ENCODE measurements around the gene TPMT.

The TPMT gene

DNA sequence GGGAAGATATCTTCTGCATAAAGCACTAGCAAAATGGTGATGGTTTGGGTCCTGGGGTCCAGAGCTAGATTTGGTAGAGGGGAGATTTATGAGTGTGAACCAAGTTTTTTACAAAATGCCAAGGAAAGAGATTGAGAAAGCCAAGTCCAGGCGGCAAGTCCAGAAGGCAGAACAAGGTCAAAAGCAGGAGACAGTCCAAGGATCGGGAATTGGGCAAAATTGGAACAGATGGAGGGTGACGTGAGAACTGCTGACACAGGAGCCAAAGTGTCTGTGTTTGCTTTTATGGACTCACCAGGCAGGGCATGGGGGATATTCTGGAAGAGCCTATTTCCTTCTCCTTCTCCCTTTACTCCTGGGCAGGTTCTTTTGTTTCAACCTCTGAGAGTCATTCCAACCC, 36.5 kb downstream of the TPMT start:
- in situ Hi-C loops (cut with MboI; ENCODE audit: low sequenced_read_pairs), result no loop called here

DNA sequence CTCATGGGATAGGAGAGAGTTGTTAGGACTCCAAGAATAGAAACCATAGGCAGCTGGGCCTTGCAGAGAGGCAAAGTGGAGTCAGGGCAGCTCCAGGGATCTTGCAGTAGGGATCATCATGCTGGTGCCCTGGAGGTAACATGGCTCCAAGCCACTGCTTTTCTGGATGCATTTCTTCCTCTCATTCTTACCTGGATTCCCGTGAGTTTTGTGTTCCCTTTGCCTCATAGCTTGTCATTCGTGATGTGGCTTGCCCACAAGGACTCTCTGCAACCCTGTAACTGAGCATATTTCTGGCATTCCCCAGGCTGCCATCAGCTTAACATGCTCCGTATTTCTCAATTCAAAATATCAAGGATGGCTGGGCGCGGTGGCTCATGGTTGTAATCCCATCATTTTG, 37.7 kb downstream of the TPMT start:
- in situ Hi-C loops (cut with MboI; ENCODE audit: low sequenced_read_pairs), result no loop called here

DNA sequence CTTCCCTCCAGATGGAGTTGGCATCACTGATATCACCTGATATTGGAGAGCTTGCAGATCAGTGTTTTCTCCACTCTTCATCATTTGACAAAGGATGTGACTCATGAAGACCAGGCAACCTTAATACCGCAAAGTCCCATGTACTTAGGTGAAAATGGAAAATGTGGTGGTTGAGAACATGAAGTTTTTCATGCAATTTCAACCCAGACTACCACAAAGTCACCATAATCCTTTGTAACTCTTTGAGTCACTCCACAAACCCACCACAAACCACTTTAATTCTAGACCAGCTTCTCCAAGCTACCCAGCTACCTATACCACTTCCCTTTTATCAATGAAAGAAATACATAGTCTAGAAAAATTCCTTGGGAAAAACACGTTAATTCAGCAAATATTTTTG, 39.5 kb downstream of the TPMT start:
- in situ Hi-C loops (cut with MboI; ENCODE audit: low sequenced_read_pairs), result no loop called here

DNA sequence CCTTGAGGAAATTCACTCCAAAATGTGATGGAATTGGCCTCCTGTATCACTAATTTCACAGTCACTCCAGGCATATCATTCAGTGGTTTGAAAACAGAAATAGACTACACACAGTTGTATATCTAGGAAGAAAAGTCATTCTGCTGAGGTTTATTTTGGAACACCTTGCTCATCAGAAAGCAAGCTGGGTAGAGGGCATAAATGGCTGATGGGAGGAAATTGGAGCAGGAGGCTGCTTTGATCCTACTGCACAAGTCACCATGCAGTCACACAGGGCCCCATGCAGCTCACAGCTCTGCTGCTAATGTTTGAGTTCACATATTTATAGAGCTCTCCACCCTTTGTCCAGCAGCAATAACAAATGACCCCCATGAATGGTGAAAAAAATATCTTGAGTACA, 44.7 kb downstream of the TPMT start:
- in situ Hi-C loops (cut with MboI; ENCODE audit: low sequenced_read_pairs), result no loop called here

DNA sequence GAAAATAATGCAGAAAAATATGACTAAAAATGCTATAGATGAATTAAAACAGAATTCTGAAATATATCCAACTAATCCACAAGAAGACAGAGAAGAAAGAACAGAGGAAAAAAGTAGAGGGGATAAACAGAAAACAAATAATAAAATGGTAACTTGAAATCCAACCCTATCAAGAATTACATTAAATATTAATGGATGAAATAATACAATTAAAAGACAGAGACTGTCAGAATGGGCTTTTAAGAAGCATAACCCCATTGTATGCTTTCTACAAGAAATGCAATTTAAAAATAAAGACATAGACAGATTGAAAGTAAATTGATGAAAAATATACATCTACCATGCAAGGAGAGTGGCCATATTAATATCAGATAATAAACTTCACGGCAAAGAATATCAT, 47.8 kb downstream of the TPMT start:
- in situ Hi-C loops (cut with MboI; ENCODE audit: low sequenced_read_pairs), result no loop called here

DNA sequence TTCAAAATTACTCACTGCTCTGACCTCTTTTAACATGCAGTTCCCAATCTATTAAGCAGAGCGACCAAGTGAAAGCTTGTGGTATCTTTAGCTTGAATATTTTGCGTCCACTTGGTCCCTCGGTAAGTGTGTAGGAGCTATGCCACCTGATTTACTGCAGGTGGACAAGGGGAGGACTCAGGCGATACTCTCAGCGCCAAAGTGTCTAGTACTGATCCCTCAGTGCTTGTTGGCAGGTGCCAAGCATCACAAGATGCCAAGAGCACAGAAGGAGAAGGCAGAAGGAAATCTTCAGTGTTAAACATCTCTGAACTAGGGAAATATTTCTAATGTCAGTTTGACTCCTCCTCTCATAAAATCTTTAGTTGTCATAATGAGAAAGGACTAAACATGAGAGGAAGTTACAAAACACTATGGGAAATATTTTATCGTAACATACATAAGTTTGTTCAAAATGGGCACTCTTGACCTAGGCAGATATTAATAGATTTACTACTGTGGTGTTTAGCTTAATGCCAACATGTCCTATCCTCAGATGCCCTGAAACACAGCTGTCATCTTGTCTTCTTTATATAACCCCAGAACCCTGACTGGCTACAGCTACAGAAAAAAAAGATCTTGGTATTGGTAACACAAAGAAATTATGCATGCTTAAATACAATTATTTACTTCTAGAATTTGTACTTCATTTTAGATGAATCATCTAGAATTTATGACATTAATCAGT, 51.9 kb downstream of the TPMT start:
- in situ Hi-C loops (cut with MboI; ENCODE audit: low sequenced_read_pairs), result no loop called here

DNA sequence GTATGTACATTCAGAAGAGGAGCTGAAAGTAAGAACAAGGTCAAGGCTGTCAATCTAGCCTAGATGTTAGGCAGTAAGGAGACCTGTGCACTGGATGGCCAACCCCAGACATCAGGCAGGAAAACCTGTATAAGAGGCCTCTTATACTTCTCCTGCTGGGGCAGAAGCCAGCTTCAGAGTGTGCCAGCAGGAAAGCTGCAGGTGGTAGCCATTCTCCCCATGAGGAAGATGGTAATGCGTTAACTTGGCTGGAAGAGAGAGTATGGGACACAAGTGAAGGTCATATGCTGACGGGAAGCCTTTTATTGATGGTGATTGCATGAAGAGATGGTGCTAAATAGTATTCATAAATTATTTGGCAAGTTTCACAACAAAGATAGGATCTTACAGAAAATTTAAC, 53.0 kb downstream of the TPMT start:
- in situ Hi-C loops (cut with MboI; ENCODE audit: low sequenced_read_pairs), result no loop called here

DNA sequence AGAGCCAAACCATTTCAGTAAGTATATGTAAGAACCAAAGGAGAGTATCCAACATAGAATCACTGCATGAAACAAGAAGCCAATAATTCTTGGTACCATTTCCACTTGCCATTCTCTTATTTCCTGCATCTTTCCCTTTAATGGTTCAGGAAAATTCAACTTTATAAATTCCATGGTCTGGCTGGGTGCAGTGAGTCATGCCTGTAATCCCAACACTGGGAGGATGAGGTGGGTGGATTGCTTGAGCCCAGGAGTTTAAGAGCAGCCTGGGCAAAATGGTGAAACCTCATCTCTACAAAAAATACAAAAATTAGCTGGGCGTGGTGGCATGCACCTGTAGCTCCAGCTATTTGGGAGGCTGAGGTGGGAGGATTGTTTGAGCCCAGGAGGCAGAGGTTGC, 53.6 kb downstream of the TPMT start:
- in situ Hi-C loops (cut with MboI; ENCODE audit: low sequenced_read_pairs), result no loop called here

DNA sequence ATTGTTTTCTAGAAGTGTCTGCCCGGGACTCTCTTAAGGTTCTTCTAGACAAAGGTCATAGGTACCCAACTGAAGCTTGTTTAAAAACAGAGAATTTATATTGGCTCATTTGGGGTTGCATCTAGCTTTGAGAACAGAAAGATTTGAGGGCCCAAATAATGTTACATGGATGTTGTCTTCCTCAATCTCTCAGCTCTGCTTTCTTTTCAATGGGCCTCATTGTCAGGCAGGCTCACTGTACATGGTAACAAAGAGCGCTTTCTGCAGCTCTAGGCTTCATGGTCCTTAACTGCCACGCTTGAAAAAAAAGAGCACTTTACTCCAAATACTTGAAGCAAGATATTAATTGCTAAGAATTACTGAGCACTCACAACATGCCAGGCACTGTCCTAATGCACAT, 54.6 kb downstream of the TPMT start:
- in situ Hi-C loops (cut with MboI; ENCODE audit: low sequenced_read_pairs), result no loop called here

DNA sequence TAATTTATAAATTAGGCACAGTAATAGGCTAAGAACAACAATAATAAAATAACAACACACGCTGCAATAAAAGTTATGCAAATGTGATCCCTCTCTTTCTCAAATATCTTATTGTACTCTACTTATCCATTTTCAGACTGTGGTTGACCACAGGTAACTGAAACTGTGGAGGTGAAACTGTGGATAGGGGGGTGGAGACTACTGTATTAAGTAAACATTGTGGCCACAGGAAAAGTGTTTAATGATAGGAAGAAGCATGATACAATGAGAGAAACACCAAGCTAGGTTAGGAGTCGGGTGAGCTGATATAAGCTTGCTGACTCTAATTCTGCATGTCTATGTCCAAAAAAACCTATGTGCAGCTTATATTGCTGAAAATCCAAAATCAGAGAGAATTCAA, 55.4 kb downstream of the TPMT start:
- in situ Hi-C loops (cut with MboI; ENCODE audit: low sequenced_read_pairs), result no loop called here

DNA sequence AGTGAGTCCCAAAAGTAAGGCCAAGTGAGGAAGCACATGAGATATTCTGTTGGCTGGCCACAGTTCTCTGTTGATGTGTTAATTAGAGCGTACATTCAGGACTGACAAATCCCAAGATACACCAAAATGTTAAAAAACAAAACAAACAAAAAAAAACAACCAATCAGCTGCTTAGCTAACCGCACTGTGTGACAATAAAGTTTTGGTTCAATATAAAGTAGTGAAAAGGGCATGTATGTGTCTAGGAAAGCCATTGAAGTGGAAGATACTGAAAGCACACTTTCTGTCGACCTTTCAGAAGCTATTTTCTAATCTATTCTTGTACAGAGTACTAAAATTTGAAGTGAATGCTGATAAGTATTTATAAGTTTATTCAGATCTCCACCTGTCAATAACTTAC, 58.5 kb downstream of the TPMT start:
- in situ Hi-C loops (cut with MboI; ENCODE audit: low sequenced_read_pairs), result no loop called here

DNA sequence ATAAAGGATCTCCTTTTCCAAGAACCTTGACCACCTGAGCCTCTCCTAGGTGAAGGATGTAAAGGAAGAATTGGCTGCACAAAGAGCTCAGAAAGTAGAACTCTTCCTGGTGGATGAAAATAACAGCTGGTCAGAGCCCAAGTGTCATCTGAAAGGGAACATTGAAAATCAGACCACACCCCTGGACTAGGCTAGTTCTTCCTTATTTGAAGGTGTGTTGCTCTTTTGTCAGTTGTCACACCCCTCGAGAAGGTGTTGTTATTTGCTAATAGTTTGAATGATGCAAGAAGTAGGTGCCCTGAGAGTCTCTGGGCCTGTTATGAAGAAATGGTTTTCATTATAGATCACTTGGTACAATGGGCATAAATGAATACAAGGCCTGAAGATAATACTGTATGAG, 63.5 kb downstream of the TPMT start:
- in situ Hi-C loops (cut with MboI; ENCODE audit: low sequenced_read_pairs), result no loop called here

DNA sequence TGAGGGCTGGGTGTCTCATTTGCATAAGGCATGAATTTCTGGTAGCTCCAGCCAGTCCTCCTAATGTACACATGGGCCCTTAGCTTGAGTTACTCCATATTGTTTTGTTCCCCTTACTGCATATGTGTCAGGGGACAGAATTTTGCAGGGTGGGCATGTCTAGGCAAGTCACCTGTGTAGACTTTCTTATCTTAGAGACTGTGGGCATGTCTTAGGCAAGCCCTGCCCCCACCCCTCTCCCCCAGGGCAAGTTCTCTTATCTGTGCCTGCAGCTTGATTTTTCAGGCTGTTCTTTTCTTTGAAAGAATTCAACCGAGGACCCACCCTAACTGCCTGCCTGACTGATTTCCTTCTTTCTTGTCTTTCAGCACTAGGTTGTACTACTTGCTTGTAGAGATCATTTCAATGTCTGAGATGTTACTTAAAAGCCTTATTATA, 64.5 kb downstream of the TPMT start:
- in situ Hi-C loops (cut with MboI; ENCODE audit: low sequenced_read_pairs), result no loop called here

DNA sequence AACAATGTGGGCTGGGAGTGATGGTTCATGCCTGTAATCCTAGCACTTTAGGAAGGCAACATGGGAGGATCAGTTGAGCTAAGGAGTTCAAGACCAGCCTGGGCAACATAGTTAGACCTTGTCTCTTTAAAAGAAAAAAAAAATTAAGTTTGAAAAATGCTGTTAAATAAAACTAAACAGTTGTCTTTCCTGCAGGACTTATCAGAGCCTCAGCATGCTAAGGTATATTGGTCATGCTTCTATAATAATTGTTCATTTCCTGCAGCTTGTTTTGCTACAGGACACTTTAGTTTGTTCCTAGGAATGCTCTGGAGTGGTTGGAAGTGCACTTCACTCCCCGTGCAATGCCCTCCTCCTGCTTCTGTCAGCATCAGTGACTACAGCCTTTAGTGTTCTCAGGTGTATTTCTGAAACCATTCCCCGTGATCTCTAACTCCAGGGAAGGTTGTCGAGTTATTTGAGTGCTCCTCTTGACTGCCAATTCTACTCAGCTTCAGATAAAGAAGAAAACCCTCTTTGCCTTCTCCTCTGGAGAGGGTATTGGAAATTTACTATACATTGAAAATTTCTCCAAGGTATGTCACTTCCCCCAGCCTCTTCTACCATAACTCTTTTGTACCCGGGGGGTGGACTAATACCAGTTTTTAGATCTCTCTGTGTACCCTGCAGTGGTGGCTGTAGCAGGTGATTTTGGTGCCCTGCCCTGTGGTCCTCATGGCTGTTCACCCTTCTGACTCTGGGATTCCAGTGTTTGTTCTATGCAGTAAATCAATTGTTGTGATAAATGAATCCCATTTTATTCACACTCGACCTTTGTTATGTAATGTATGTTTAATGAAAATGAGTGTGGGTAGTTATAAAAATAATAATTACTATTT, 66.2 kb downstream of the TPMT start:
- in situ Hi-C loops (cut with MboI; ENCODE audit: low sequenced_read_pairs), result no loop called here

DNA sequence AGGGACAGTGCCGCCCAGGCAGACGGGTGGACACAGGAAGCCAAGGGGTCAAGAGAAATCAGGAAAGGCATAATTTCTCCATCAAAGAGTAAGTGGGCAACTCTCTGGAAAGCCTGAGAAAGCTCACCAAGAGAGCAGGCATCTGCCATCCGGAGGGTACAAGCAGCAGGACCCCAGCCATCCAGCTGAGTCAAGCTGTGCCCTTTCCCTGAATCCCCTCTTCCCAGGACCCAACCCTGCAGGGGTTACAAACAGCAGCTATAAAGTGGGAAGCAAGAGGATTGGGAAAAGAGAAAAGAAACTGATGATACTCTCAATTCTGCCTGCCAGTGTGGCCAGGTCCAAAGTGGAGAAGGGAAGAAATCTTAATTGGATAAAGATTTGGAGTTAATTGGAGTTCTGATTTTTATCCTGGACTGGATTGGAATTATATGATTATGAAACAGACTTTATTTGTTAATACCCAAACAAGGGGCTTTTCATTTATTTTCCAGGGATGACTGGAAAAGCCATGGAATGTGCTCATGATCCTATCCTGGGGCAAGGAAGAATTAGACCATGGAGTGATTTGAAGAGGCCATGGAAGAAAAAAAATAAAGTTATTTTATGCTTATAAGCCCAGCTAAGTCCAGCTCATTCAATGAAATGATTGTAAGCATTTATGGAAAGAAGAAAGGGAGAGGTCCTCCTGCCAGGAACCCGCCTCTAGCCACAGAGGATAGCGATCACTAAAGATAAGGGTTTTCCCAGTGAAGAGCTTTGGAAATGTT, 67.3 kb downstream of the TPMT start:
- in situ Hi-C loops (cut with MboI; ENCODE audit: low sequenced_read_pairs), result no loop called here

DNA sequence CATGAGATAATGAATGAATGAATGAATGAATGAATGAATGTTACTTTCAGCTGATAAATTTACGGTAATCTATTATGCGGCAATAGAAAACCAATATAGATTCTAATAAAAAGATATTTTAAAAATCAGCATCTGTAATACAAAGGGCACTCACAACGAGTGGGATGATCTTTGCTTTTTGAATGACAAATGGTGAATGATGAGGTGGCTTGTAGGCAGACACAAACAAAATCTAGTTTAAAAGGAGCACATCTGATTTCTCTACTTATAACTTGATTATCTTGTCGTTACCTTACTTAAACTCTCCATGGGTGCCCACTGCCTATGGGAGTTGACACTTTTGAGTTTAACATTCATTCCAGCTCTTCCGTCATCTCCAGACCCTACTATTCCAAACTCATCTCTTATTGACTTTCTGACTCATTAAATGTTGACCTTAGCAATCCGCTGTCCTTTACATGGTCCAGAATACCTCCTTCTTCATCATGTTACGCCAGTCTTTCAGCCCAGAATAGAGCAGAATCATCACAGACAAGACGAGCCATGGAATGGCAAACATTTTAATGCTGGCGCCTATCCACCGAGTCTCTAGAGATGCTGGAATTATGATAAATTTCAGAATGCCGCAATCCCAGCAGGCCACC, 73.7 kb downstream of the TPMT start:
- in situ Hi-C loops (cut with MboI; ENCODE audit: low sequenced_read_pairs), result no loop called here

DNA sequence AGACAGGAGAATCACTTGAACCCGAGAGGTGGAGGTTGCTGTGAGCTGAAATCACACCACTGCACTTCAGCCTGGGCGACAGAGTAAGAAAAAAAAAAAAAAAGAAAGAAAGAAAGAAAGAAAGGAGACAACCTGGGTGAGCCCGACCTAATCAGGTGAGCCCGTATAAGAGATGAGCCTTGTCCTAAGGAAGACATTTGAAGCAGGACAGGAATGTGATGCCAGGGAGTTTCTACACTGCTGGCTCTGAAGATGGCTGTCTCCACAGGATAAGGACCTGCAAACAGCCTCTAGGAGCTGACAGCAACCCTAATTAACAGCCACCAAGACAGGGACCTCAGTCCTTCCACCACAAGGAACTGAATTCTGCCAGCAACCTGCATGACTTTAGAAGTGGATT, 74.3 kb downstream of the TPMT start:
- in situ Hi-C loops (cut with MboI; ENCODE audit: low sequenced_read_pairs), result no loop called here

DNA sequence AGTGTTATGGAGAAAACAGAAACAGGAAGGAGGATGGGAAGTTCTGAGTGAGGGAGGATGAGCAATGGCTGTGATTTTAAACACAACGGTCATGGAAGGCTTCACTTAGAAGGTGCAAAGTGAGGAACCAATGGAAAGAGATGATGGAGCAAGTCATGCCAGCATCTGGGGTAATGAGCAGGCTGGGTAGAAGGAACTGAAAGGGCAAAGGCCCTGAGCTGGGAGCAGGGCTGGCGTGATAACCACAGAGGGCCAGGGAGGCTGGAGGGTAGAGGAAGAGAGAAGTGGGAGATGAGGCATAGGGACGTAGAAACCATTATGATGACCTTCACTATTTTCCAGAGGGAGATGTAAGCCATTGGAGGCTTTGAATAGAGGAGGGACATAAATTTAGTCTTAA, 76.0 kb downstream of the TPMT start:
- in situ Hi-C loops (cut with MboI; ENCODE audit: low sequenced_read_pairs), result no loop called here
